Measurements from ENCODE around the gene NEO1.

NEO1 gene

DNA sequence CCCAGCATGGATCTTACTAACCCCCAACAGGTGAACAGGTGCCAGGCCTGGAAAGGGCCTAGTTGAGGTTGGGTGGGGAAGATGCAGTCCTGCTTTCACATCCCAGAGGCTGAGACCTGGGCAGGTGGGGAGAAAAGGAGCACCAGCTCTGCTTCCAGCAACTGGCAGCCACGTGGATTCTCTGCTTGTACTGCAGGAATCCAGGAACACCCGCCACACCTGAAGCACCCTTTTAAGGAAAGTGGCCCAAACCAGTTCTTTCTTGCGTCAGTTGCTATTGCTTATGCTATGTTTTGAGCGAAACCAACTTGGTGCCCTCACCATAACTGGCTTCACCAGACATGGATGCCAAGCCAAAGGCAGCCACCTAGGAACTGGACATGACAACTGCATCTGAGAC is 28.1 kb upstream of the NEO1 start:
- H3K36me3 ChIP-seq (ENCODE audit: control insufficient read depth, low read length) = no peaks in the 10 kb centered on the region
- H3K9me2 ChIP-seq (replicated peaks; ENCODE audit: control insufficient read depth, low read length) = no peaks in the 10 kb centered on the region
- H3K9me3 ChIP-seq (ENCODE audit: control insufficient read depth, insufficient read depth, low read length) = no peaks in the 10 kb centered on the region
- H3K27ac ChIP-seq (ENCODE audit: low read depth, low read length) = no peak overlapping the region
- no peaks in the 10 kb centered on the region for H3K4me1 ChIP-seq (ENCODE audit: control insufficient read depth, low read length)
- H3K79me2 ChIP-seq (ENCODE audit: control insufficient read depth, low read length) = no peaks in the 10 kb centered on the region
- no peak overlapping the region for H3K4me3 ChIP-seq (ENCODE audit: low read length)
- TF ChIP-seq EZH2phosphoT487 (IDR thresholded peaks at IDR 0.05; ENCODE audit: borderline replicate concordance, low read length) = no peak
- TF ChIP-seq, protein P1, sequence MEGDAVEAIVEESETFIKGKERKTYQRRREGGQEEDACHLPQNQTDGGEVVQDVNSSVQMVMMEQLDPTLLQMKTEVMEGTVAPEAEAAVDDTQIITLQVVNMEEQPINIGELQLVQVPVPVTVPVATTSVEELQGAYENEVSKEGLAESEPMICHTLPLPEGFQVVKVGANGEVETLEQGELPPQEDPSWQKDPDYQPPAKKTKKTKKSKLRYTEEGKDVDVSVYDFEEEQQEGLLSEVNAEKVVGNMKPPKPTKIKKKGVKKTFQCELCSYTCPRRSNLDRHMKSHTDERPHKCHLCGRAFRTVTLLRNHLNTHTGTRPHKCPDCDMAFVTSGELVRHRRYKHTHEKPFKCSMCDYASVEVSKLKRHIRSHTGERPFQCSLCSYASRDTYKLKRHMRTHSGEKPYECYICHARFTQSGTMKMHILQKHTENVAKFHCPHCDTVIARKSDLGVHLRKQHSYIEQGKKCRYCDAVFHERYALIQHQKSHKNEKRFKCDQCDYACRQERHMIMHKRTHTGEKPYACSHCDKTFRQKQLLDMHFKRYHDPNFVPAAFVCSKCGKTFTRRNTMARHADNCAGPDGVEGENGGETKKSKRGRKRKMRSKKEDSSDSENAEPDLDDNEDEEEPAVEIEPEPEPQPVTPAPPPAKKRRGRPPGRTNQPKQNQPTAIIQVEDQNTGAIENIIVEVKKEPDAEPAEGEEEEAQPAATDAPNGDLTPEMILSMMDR (IDR thresholded peaks at IDR 0.05; ENCODE audit: low read depth, low read length, poor library complexity, severe bottlenecking) = no peak
- H3F3A ChIP-seq (ENCODE audit: control insufficient read depth, insufficient read depth) = no peaks in the 10 kb centered on the region
- peaks cover 24% of the 10 kb centered on the region for H3K27me3 ChIP-seq (ENCODE audit: control insufficient read depth, low read length)
- no peak overlapping the region for H3K4me2 ChIP-seq (ENCODE audit: low read length)
- H4K20me1 ChIP-seq (ENCODE audit: control insufficient read depth, insufficient read depth, low read depth, low read length) = no peaks in the 10 kb centered on the region

GRCh38 chr15:73026511-73027054 is 25.7 kb upstream of the NEO1 start:
- Histone ChIP-seq H3K4me2 (ENCODE audit: low read length) (no peak overlapping the region), H3F3A (ENCODE audit: control insufficient read depth, insufficient read depth) (no peaks in the 10 kb centered on the region), H3K4me3 (ENCODE audit: low read length) (no peak overlapping the region), H4K20me1 (ENCODE audit: control insufficient read depth, insufficient read depth, low read depth, low read length) (no peaks in the 10 kb centered on the region), H3K9me2 (replicated peaks; ENCODE audit: control insufficient read depth, low read length) (no peaks in the 10 kb centered on the region), H3K27me3 (ENCODE audit: control insufficient read depth, low read length) (peaks cover 7% of the 10 kb centered on the region), H3K9me3 (ENCODE audit: control insufficient read depth, insufficient read depth, low read length) (no peaks in the 10 kb centered on the region), H3K4me1 (ENCODE audit: control insufficient read depth, low read length) (no peaks in the 10 kb centered on the region), H3K27ac (ENCODE audit: low read depth, low read length) (no peak overlapping the region), H3K36me3 (ENCODE audit: control insufficient read depth, low read length) (no peaks in the 10 kb centered on the region), H3K79me2 (ENCODE audit: control insufficient read depth, low read length) (no peaks in the 10 kb centered on the region)
- no peak for TF ChIP-seq EZH2phosphoT487 (IDR thresholded peaks at IDR 0.05; ENCODE audit: borderline replicate concordance, low read length)
- TF ChIP-seq, protein P1 (IDR thresholded peaks at IDR 0.05; ENCODE audit: low read depth, low read length, poor library complexity, severe bottlenecking) = no peak

GRCh38 chr15:73028031-73028430 is 24.2 kb upstream of the NEO1 start:
- TF ChIP-seq, protein P1 (IDR thresholded peaks at IDR 0.05; ENCODE audit: low read depth, low read length, poor library complexity, severe bottlenecking) = no peak
- TF ChIP-seq EZH2phosphoT487 (IDR thresholded peaks at IDR 0.05; ENCODE audit: borderline replicate concordance, low read length) = no peak
- Histone ChIP-seq H3K9me3 (ENCODE audit: control insufficient read depth, insufficient read depth, low read length) (no peaks in the 10 kb centered on the region), H3K36me3 (ENCODE audit: control insufficient read depth, low read length) (no peaks in the 10 kb centered on the region), H3F3A (ENCODE audit: control insufficient read depth, insufficient read depth) (no peaks in the 10 kb centered on the region), H3K4me3 (ENCODE audit: low read length) (no peak overlapping the region), H3K4me2 (ENCODE audit: low read length) (no peak overlapping the region), H3K27me3 (ENCODE audit: control insufficient read depth, low read length) (peaks cover 4% of the 10 kb centered on the region; the same call in 1 of the 2 replicates), H3K79me2 (ENCODE audit: control insufficient read depth, low read length) (no peaks in the 10 kb centered on the region), H3K9me2 (replicated peaks; ENCODE audit: control insufficient read depth, low read length) (no peaks in the 10 kb centered on the region), H3K27ac (ENCODE audit: low read depth, low read length) (no peak overlapping the region), H4K20me1 (ENCODE audit: control insufficient read depth, insufficient read depth, low read depth, low read length) (no peaks in the 10 kb centered on the region), H3K4me1 (ENCODE audit: control insufficient read depth, low read length) (no peaks in the 10 kb centered on the region)
